ENCODE measurements around the gene FKBP7. TPM values are rescaled to one million over a fixed set of nuclear protein-coding genes. Genes with fewer than 3 reads are reported as not detected.

FKBP7 gene
- total RNA-seq, 1 donor from 2014 or later = 2.9 TPM

Other genes starting within 250 kb of the FKBP7 start
- gene PRKRA, start 27.4 kb downstream of the FKBP7 start, total RNA-seq = 45.1 and 50.5 TPM in 2 replicates
- gene PJVK, start 27.2 kb downstream of the FKBP7 start, total RNA-seq = 1.1 and 2.5 TPM in 2 replicates
- gene PLEKHA3, start 1.9 kb upstream of the FKBP7 start, total RNA-seq = 31.6 and 35.8 TPM in 2 replicates